Mesenchymal stem cell (in vitro differentiated cells and primary cell): ENCODE measurements around the gene ATXN7L1.
A peak's percentile ranks its signal among the peaks of the same experiment; 100 is the strongest.

Source experiments
- DNase-seq: peaks from one replicate; pipeline ENCODE4 v3.0.0-alpha.2; 2013
- H2AFZ ChIP-seq: one replicate; pipeline ENCODE4 v1.6.1; 2013; ENCODE audit warnings: low read depth, mild to moderate bottlenecking, control low read depth, inconsistent platforms, low read length, moderate library complexity
- H2AK5ac ChIP-seq: 2 replicates; pipeline ENCODE4 v1.6.1; 2013; ENCODE audit warnings: low read length, moderate library complexity, mild to moderate bottlenecking, inconsistent platforms; ENCODE audit not compliant: severe bottlenecking
- H2BK120ac ChIP-seq: one replicate; pipeline ENCODE4 v1.6.1; 2013; ENCODE audit warnings: low read depth, mild to moderate bottlenecking, inconsistent platforms, low read length, moderate library complexity
- H2BK12ac ChIP-seq, 2 experiments: one replicate each; pipeline ENCODE4 v1.6.1; 2013; ENCODE audit warnings: inconsistent platforms in 2 of 2, low read length in 2 of 2, mild to moderate bottlenecking in 2 of 2, moderate library complexity in 2 of 2, control low read depth in 1 of 2
- H2BK15ac ChIP-seq: one replicate; pipeline ENCODE4 v1.6.1; 2013; ENCODE audit warnings: mild to moderate bottlenecking, low read depth, inconsistent platforms; ENCODE audit not compliant: poor library complexity, severe bottlenecking
- H2BK5ac ChIP-seq: 2 replicates; pipeline ENCODE4 v1.6.1; 2013; ENCODE audit warnings: low read depth, mild to moderate bottlenecking, low read length, control low read depth, inconsistent platforms; ENCODE audit not compliant: poor library complexity, severe bottlenecking
- H3K14ac ChIP-seq, 2 experiments: one replicate each; pipeline ENCODE4 v1.6.1; 2013; ENCODE audit warnings: inconsistent platforms in 2 of 2, low read length in 2 of 2, control low read depth in 1 of 2, mild to moderate bottlenecking in 1 of 2, moderate library complexity in 1 of 2
- H3K18ac ChIP-seq, 2 experiments: one replicate each; pipeline ENCODE4 v1.6.1; 2013; ENCODE audit warnings: inconsistent platforms in 2 of 2, low read length in 2 of 2, control low read depth in 1 of 2, low read depth in 1 of 2, mild to moderate bottlenecking in 1 of 2
- H3K23ac ChIP-seq, 2 experiments: one replicate each; pipeline ENCODE4 v1.6.1; 2013; ENCODE audit warnings: inconsistent platforms in 2 of 2, low read length in 2 of 2, mild to moderate bottlenecking in 2 of 2, moderate library complexity in 2 of 2, control low read depth in 1 of 2
- H3K27ac ChIP-seq: 2 replicates; pipeline ENCODE4 v1.5.1; 2013; ENCODE audit warnings: mild to moderate bottlenecking, moderate library complexity, low read length, control low read depth, inconsistent platforms; ENCODE audit not compliant: poor library complexity, severe bottlenecking
- H3K27me3 ChIP-seq, 2 experiments: 2 replicates each; pipeline versions ENCODE4 v1.6.1 to v1.7.0; 2013; ENCODE audit warnings: low read length in 2 of 2, mild to moderate bottlenecking in 2 of 2, moderate library complexity in 2 of 2, control low read depth in 1 of 2, inconsistent platforms in 1 of 2; ENCODE audit not compliant: control insufficient read depth in 1 of 2, insufficient read depth in 1 of 2
- H3K36me3 ChIP-seq, 2 experiments: 2 replicates each; pipeline versions ENCODE4 v1.6.1 to v1.7.0; 2013; ENCODE audit warnings: low read length in 2 of 2, control low read depth in 1 of 2, inconsistent platforms in 1 of 2, low read depth in 1 of 2, mild to moderate bottlenecking in 1 of 2; ENCODE audit not compliant: insufficient read depth in 2 of 2, control insufficient read depth in 1 of 2
- H3K4ac ChIP-seq, 2 experiments: one replicate each; pipeline ENCODE4 v1.6.1; 2013; ENCODE audit warnings: inconsistent platforms in 2 of 2, low read length in 2 of 2, mild to moderate bottlenecking in 2 of 2, moderate library complexity in 2 of 2, control low read depth in 1 of 2, low read depth in 1 of 2
- H3K4me1 ChIP-seq: 2 replicates; pipeline ENCODE4 v1.6.1; 2013; ENCODE audit warnings: low read depth, low read length, control low read depth; ENCODE audit not compliant: control insufficient read depth, insufficient read depth
- H3K4me2 ChIP-seq: 2 replicates; pipeline ENCODE4 v1.6.1; 2013; ENCODE audit warnings: low read length, mild to moderate bottlenecking, inconsistent platforms; ENCODE audit not compliant: poor library complexity, severe bottlenecking
- H3K4me3 ChIP-seq, 2 experiments: 2 replicates each; pipeline versions ENCODE4 v1.5.1 to v1.7.0; 2013; ENCODE audit warnings: low read length in 2 of 2, mild to moderate bottlenecking in 2 of 2, control low read depth in 1 of 2, low read depth in 1 of 2; ENCODE audit not compliant: insufficient read depth in 1 of 2
- H3K79me1 ChIP-seq: replicated peaks from 2 replicates; pipeline ENCODE4 v1.6.1; 2013; ENCODE audit warnings: mild to moderate bottlenecking, control low read depth, low read length, inconsistent platforms; ENCODE audit not compliant: poor library complexity, severe bottlenecking
- H3K9ac ChIP-seq: 2 replicates; pipeline ENCODE4 v1.7.0; 2013; ENCODE audit warnings: mild to moderate bottlenecking, low read length, moderate library complexity
- H3K9me3 ChIP-seq: 2 replicates; pipeline ENCODE4 v1.7.0; 2013; ENCODE audit warnings: mild to moderate bottlenecking, low read length; ENCODE audit not compliant: control insufficient read depth
- H4K8ac ChIP-seq: one replicate; pipeline ENCODE4 v1.6.1; 2013; ENCODE audit warnings: inconsistent platforms, mild to moderate bottlenecking, low read length, moderate library complexity
- H4K91ac ChIP-seq: one replicate; pipeline ENCODE4 v1.6.1; 2013; ENCODE audit warnings: mild to moderate bottlenecking, low read length, inconsistent platforms
- WGBS: methylation state at CpG from one replicate; pipeline ENCODE4 v1.1.7; 2013; ENCODE audit warnings: mixed read lengths; 5-methylcytosine and 5-hydroxymethylcytosine counted together

ATXN7L1 gene

DNA sequence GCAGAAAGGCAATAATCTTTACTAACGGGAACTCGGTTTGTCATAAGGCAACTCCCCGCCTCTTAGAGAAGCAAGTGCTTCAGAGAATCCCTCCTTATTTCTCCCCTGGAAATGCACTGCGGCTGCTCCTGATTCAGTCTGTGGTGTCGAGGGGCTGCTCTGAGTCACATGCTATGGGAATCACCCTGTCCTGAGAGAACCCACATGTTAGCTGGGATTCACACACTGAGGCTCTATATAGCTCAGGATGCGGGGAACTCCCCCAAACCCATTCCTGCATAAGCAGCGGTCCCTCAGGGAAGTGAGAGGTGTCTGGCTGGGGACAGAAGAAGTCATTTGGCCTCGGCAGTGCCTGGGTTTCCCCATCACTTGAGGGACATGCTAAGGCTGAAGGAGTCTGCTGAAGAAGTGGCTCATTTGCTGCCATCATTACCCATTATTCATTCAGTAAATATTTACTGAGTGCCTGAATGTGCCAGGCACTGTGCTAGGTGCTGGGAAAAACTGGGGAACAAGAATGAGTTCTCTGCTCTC lies 87.5 kb downstream of the ATXN7L1 start:
- H2AFZ ChIP-seq, result no peak overlapping the region
- no peak for DNase-seq
- no peak overlapping the region for H2BK120ac ChIP-seq
- no peaks in the 10 kb centered on the region for H3K9me3 ChIP-seq
- no peak overlapping the region for H3K4me3 ChIP-seq
- H3K27me3 ChIP-seq, result no peaks in the 10 kb centered on the region
- no peak overlapping the region for H3K27ac ChIP-seq
- H3K4me2 ChIP-seq, result no peak overlapping the region
- H3K4ac ChIP-seq, result no peak overlapping the region
- H2BK12ac ChIP-seq, result no peak overlapping the region
- no peak overlapping the region for H3K9ac ChIP-seq
- no peak overlapping the region for H2BK15ac ChIP-seq
- H2AK5ac ChIP-seq, result no peak overlapping the region
- no peak overlapping the region for H2BK5ac ChIP-seq
- H3K18ac ChIP-seq, result no peak overlapping the region
- peaks cover 17% of the 10 kb centered on the region for H3K79me1 ChIP-seq
- no peak overlapping the region for H3K23ac ChIP-seq
- WGBS, result 86% methylated on average over 8 of the region's 8 CpGs
- H3K36me3 ChIP-seq, result peaks cover 18 to 33% of the 10 kb centered on the region in 2 experiments
- no peak overlapping the region for H4K8ac ChIP-seq
- H3K4me1 ChIP-seq, result peaks cover 5% of the 10 kb centered on the region
- no peak overlapping the region for H4K91ac ChIP-seq
- no peak overlapping the region for H3K14ac ChIP-seq

GRCh38 chr7:105788356-105788755 lies 88.0 kb downstream of the ATXN7L1 start:
- no peak overlapping the region for H2BK5ac ChIP-seq
- H2BK12ac ChIP-seq, result peak overlapping the region in 1 of 2 experiments; percentile 21
- WGBS, result 90% methylated on average over 15 of the region's 15 CpGs
- peaks cover 15% of the 10 kb centered on the region for H3K79me1 ChIP-seq
- peaks cover 5% of the 10 kb centered on the region for H3K4me1 ChIP-seq
- no peak overlapping the region for H2BK15ac ChIP-seq
- H3K4me2 ChIP-seq, result no peak overlapping the region
- H2AK5ac ChIP-seq, result no peak overlapping the region
- no peak for DNase-seq
- no peaks in the 10 kb centered on the region for H3K27me3 ChIP-seq
- peak overlapping the region in 1 of 2 experiments; percentile 25 for H3K4me3 ChIP-seq
- no peak overlapping the region for H3K4ac ChIP-seq
- H2BK120ac ChIP-seq, result no peak overlapping the region
- no peak overlapping the region for H3K23ac ChIP-seq
- H2AFZ ChIP-seq, result no peak overlapping the region
- peak overlapping the region; percentile 43 for H4K8ac ChIP-seq
- no peak overlapping the region for H3K9ac ChIP-seq
- peak overlapping the region; percentile 16 for H4K91ac ChIP-seq
- no peak overlapping the region for H3K27ac ChIP-seq
- H3K36me3 ChIP-seq, result peaks cover 18 to 33% of the 10 kb centered on the region in 2 experiments
- no peak overlapping the region for H3K18ac ChIP-seq
- H3K9me3 ChIP-seq, result no peaks in the 10 kb centered on the region
- no peak overlapping the region for H3K14ac ChIP-seq

- H3K27ac ChIP-seq, result no peak overlapping the region
- no peak overlapping the region for H3K9ac ChIP-seq
- H4K8ac ChIP-seq, result no peak overlapping the region
Observed at GRCh38 chr7:105787793-105788192, 88.6 kb downstream of the ATXN7L1 start.

GRCh38 chr7:105786520-105787470 lies 89.6 kb downstream of the ATXN7L1 start:
- Histone ChIP-seq H3K4me3 (no peak overlapping the region), H3K9ac (no peak overlapping the region), H4K8ac (no peak overlapping the region), H2BK5ac (no peak overlapping the region), H2BK12ac (no peak overlapping the region), H3K4ac (no peak overlapping the region), H3K14ac (no peak overlapping the region), H2BK15ac (no peak overlapping the region), H3K4me1 (peaks cover 8% of the 10 kb centered on the region), H3K4me2 (no peak overlapping the region), H3K36me3 (peaks cover 16 to 27% of the 10 kb centered on the region in 2 experiments), H3K79me1 (peaks cover 4% of the 10 kb centered on the region), H4K91ac (no peak overlapping the region), H3K27me3 (no peaks in the 10 kb centered on the region), H3K18ac (no peak overlapping the region), H2AK5ac (no peak overlapping the region), H2BK120ac (no peak overlapping the region), H3K9me3 (no peaks in the 10 kb centered on the region), H3K23ac (no peak overlapping the region), H3K27ac (no peak overlapping the region), H2AFZ (no peak overlapping the region)
- WGBS, result 94% methylated on average over 9 of the region's 10 CpGs
- DNase-seq, result no peak

More at GRCh38 chr7:105787793-105788192, 88.6 kb downstream of the ATXN7L1 start:
- Histone ChIP-seq H2BK5ac (no peak overlapping the region), H3K4ac (no peak overlapping the region), H3K9me3 (no peaks in the 10 kb centered on the region), H3K18ac (no peak overlapping the region), H4K91ac (no peak overlapping the region), H3K23ac (no peak overlapping the region), H2BK12ac (no peak overlapping the region), H2AK5ac (no peak overlapping the region), H2AFZ (no peak overlapping the region), H3K4me1 (peaks cover 5% of the 10 kb centered on the region), H2BK15ac (no peak overlapping the region), H3K79me1 (peaks cover 10% of the 10 kb centered on the region), H3K4me2 (no peak overlapping the region), H3K4me3 (no peak overlapping the region), H2BK120ac (no peak overlapping the region), H3K14ac (no peak overlapping the region), H3K27me3 (no peaks in the 10 kb centered on the region), H3K36me3 (peaks cover 18 to 33% of the 10 kb centered on the region in 2 experiments)
- WGBS, result 48% methylated on average over 3 of the region's 3 CpGs
- no peak for DNase-seq
